Measurements from ENCODE around the gene BCL3.

DNA sequence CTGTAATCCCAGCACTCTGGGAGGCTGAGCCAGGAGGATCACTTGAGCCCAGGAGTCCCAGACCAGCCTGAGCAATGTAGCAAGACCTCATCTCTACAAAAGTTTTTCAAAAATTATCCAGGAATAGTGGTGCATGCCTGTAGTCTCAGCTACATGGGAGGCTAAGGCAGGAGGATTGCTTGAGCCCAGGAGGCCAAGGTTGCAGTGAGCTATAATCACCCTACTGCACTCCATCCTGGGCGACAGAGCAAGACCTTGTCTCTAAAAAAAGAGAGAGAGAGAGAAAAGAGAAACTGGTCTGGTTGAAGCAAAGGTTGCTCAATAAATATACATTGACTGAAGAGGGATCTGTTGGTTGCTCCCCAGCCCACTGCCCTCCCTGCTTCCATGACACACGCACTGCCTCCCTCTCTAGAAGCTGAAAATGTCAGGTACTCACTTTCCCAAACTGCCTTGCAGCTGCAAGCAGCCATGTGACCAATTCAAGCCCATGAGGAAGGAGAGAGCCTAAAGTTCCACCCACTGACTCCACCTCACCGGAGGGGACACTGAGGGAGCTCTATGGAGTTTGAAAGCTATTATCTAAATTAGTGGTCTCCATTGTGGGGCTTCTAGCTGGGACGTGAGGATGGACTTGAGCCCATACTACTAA, 35.5 kb upstream of the BCL3 start:
- TF ChIP-seq, protein P1, sequence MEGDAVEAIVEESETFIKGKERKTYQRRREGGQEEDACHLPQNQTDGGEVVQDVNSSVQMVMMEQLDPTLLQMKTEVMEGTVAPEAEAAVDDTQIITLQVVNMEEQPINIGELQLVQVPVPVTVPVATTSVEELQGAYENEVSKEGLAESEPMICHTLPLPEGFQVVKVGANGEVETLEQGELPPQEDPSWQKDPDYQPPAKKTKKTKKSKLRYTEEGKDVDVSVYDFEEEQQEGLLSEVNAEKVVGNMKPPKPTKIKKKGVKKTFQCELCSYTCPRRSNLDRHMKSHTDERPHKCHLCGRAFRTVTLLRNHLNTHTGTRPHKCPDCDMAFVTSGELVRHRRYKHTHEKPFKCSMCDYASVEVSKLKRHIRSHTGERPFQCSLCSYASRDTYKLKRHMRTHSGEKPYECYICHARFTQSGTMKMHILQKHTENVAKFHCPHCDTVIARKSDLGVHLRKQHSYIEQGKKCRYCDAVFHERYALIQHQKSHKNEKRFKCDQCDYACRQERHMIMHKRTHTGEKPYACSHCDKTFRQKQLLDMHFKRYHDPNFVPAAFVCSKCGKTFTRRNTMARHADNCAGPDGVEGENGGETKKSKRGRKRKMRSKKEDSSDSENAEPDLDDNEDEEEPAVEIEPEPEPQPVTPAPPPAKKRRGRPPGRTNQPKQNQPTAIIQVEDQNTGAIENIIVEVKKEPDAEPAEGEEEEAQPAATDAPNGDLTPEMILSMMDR (conservative IDR thresholded peaks at IDR 0.05), result no peak
- no peak for TF ChIP-seq ZFX (IDR thresholded peaks at IDR 0.05)

Data from C4-2B (cell line).